Neural crest cell (in vitro differentiated cells): ENCODE data around the gene TMEM174. TPM values are rescaled to one million over a fixed set of nuclear protein-coding genes. Genes with fewer than 3 reads are reported as not detected.
A peak's percentile ranks its signal among the peaks of the same experiment; 100 is the strongest.
"Not testable (repeated sequence)": the region's sequence is repeated elsewhere in the genome, so short reads cannot be mapped to it uniquely, and the experiment has no call there.

Experiments
- DNase-seq: peaks from one replicate; pipeline ENCODE4 v3.0.0; 2021; ENCODE audit warnings: low read depth, mixed read lengths, low spot score
- H3K27ac Mint-ChIP-seq: one replicate; pipeline ENCODE4 v1.8.0; 2021; ENCODE audit warnings: mild to moderate bottlenecking, mixed read lengths; ENCODE audit not compliant: unreplicated experiment
- H3K27me3 Mint-ChIP-seq: 2 replicates; pipeline ENCODE4 v1.8.0; 2021; ENCODE audit warnings: low read depth, mild to moderate bottlenecking, mixed read lengths
- H3K36me3 Mint-ChIP-seq: 2 replicates; pipeline ENCODE4 v1.8.0; 2021; ENCODE audit warnings: low read depth, mild to moderate bottlenecking, mixed read lengths
- H3K4me1 Mint-ChIP-seq: 2 replicates; pipeline ENCODE4 v1.8.0; 2021; ENCODE audit warnings: mixed read lengths
- H3K4me3 Mint-ChIP-seq: one replicate; pipeline ENCODE4 v1.8.0; 2021; ENCODE audit warnings: mild to moderate bottlenecking, mixed read lengths
- H3K9me3 Mint-ChIP-seq: 2 replicates; pipeline ENCODE4 v1.8.0; 2021; ENCODE audit warnings: mixed read lengths
- CTCF ChIP-seq: fragments of 200-600 bp; sonication (generic); conservative IDR thresholded peaks from 2 replicates; pipeline ENCODE4 v1.5.0; 2021; ENCODE audit warnings: antibody characterized with exemption, mild to moderate bottlenecking
- total RNA-seq: library from RNA; stranded (reverse); gene quantifications from 2 replicates; pipeline ENCODE4 v1.2.1, GENCODE V29; 2021

Gene TMEM174
- total RNA-seq, 1 donor from 2014 or later: not detected

DNA sequence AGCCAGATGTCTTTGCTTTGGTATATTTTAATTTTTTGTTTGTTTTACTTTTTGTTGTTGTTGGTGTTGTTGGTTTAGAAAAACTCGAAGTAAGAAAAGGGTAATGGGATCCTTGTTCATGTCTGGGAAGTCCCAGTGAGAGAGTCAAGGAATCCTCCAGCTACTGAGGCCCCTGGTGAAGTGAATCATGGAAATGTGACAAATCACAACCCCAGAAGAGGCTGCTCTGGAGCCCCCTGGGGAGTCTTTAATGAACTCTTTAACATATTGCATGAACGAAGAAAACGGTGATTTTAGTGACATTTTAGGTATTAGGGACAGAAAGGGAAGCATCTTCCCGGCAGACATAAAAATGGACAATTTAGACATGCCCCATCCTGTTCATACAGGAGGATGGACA is 41.3 kb downstream of the TMEM174 start:
- Mint-ChIP-seq H3K27me3 (peaks cover 99% of the 10 kb centered on the region), H3K4me3 (no peak overlapping the region)

GRCh38 chr5:73214996-73215395 is 42.0 kb downstream of the TMEM174 start:
- DNase-seq: no peak
- peaks cover 3% of the 10 kb centered on the region for H3K36me3 Mint-ChIP-seq
- H3K27ac Mint-ChIP-seq: no peak overlapping the region
- no peaks in the 10 kb centered on the region for H3K9me3 Mint-ChIP-seq
- H3K4me1 Mint-ChIP-seq: no peaks in the 10 kb centered on the region
- peaks cover 99% of the 10 kb centered on the region for H3K27me3 Mint-ChIP-seq
- no peak overlapping the region for H3K4me3 Mint-ChIP-seq
- TF ChIP-seq CTCF: no peak

More for the DNA sequence above, 41.3 kb downstream of the TMEM174 start:
- Mint-ChIP-seq H3K9me3 (peaks cover 5% of the 10 kb centered on the region), H3K4me1 (no peaks in the 10 kb centered on the region), H3K36me3 (peaks cover 8% of the 10 kb centered on the region), H3K27ac (no peak overlapping the region)
- DNase-seq: no peak
- no peak for TF ChIP-seq CTCF

DNA sequence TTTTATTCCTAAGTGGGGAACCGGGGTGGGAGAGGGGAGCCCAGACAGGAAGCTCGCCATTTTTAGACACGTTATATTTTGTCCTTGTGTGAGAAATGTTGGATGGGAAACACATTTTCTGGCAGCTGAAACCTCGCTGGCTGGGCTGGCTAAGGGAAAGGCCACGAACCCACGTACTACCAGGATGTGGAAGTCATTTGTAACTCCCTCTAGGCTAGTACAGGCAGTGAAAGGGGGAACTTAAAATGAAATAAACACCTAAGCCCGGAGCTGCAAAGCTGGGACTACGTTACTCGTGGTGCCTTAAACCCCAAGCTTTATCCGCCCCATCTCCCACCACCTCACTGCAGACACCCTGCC is 42.5 kb downstream of the TMEM174 start:
- Mint-ChIP-seq H3K4me3 (peak overlapping the region; percentile 47), H3K27ac (no peak overlapping the region), H3K4me1 (no peaks in the 10 kb centered on the region), H3K27me3 (peaks cover 99% of the 10 kb centered on the region), H3K36me3 (peaks cover 3% of the 10 kb centered on the region), H3K9me3 (no peaks in the 10 kb centered on the region)
- DNase-seq: no peak
- no peak for TF ChIP-seq CTCF

DNA sequence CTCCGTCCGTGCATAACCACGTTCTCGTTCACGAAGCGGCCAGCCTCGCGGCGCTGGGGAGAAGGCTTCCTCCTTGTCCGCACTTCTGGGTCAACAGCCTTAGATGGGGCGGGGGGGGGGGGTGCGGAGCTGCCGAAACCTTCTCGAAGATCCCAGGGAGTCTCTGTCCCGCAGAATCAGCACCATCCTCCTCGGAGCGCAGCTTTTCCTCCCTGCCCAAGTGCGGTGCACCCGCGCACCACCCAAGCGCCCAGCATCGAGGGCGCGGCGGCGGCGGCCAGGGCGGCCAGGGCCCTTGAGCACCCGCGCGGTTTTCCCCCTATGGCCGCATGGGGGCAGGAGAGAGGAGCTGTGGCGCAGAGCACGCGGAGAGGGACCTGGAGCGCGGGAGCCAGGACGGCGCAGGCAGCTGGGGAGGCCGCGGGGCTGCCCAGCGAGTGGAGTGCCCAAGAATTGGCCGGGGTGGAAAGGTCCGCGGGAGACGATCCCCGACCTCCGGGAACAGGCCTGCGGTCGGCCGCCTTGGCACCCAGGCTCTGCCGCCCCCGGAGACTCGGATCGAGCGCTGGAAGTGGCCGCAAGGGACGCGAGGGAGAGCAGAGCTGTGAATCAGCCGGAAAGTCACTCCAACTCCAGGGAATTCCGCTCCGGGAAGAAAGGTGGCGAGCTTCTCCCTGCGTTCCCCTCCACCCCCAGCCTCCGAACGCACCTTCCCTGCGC is 43.1 kb downstream of the TMEM174 start:
- peaks cover 99% of the 10 kb centered on the region for H3K27me3 Mint-ChIP-seq
- peaks cover 3% of the 10 kb centered on the region for H3K36me3 Mint-ChIP-seq
- DNase-seq: peak; percentile 82
- peak overlapping the region; percentile 47 for H3K4me3 Mint-ChIP-seq
- no peaks in the 10 kb centered on the region for H3K4me1 Mint-ChIP-seq
- H3K9me3 Mint-ChIP-seq: no peaks in the 10 kb centered on the region
- no peak overlapping the region for H3K27ac Mint-ChIP-seq
- peak; percentile 88 for TF ChIP-seq CTCF

DNA sequence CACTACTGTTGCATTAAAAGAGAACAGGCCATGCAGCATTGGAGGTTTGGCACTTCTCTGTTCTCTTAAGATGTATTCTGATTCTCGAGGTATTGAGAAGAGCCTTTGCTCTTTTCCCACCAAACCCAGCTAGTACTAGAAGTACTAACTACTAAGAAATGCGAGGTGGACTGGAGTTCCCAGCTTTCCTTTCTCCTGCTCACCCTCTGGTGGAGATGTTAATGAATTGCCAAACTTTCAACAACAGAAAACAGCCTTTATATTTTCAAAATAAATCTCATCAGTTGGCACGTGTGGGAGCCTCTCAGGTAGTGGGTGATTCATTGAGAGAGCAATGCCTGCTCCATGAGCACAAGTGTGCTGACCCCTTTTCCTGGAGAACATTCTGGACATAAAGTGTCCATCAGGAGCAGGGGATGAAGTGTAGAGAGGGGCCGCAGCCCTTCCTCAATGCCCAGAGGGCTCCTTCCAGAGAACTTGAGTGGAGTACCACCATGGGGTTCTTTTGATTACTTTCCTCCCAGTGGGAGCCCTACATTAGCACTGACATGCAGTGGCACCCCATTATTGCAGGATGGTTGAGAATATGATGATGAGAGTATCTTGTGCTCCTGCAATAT is 45.7 kb downstream of the TMEM174 start:
- no peak overlapping the region for H3K27ac Mint-ChIP-seq
- H3K9me3 Mint-ChIP-seq: no peaks in the 10 kb centered on the region
- peaks cover 100% of the 10 kb centered on the region for H3K27me3 Mint-ChIP-seq
- H3K4me3 Mint-ChIP-seq: no peak overlapping the region
- peak; percentile 51 for TF ChIP-seq CTCF
- DNase-seq: no peak
- H3K4me1 Mint-ChIP-seq: no peaks in the 10 kb centered on the region
- H3K36me3 Mint-ChIP-seq: no peaks in the 10 kb centered on the region

DNA sequence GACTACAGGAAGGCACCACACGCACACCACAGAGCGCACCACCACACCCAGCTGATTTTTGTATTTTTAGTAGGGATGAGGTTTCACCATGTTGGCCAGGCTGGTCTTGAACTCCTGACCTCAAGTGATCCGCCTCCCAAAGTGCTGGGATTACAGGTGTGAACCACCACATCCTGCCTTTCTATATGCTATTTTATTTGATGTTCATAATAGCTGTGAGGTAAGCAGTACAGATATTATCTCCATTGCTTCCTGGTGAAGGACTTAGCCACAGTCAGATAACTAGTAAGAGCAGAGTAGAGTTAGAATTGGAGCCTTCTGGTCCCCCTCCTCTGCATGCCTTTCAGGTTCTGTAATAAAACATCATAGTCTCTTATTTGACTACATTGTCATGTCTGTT is 46.3 kb downstream of the TMEM174 start:
- peaks cover 100% of the 10 kb centered on the region for H3K27me3 Mint-ChIP-seq
- DNase-seq, H3K4me1 Mint-ChIP-seq, H3K9me3 Mint-ChIP-seq, H3K4me3 Mint-ChIP-seq, H3K27ac Mint-ChIP-seq, H3K36me3 Mint-ChIP-seq: not testable (repeated sequence)
